Measurements from ENCODE around the gene GRK6. TPM values are rescaled to one million over a fixed set of nuclear protein-coding genes. Genes with fewer than 3 reads are reported as not detected.
A peak's percentile ranks its signal among the peaks of the same experiment; 100 is the strongest.

The GRK6 gene
- total and polyA plus RNA-seq, 9 of the 15 experiments (the other 6 are each of a cell fraction or from before 2014, with no cell fraction given) = 0.63 to 122 (median 44.5) TPM

DNA sequence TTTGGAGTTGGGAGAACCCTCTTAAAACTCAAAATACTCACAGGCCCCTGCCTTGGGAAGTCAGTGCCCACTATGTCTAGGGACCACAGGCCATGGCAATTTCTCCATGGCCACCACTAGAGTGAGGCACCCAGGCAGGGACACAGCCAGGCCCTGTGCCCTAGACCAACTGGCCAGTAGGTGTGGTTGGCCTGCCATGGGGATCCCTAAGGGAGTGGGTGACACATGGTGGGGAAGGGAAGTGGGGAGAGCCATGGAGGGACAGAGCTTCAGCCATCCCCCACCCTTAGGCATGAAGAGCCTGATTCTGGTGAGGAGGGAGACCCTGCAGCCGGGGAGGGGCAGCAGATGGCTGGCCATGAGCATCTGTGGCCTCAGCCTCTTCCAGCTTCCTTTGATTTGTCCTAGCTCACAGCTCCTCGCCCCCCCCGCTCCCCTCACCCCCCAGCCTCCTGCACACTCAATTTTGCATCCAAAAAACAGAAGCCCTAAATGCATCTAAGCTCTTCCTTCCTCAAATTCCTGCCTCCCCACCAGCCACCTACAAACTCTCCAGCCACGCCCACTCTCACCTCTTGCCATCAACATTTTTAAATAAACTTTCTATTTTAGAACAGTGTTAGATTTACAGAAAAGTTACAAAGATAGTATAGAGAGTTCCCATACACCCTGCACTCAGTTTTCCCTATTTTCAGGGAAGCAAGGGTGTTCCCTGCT, 48.5 kb downstream of the GRK6 start:
- Histone ChIP-seq H3K36me3 (ENCODE audit: control insufficient read depth, insufficient read depth, low read length) (peaks cover 20% of the 10 kb centered on the region; the same call in 2 of the 3 replicates), H3K4me1 (replicated peaks in 1 of 2; ENCODE audit: control insufficient read depth in 2 of 2, insufficient read depth in 2 of 2, low read length in 2 of 2) (peaks cover 35 to 67% of the 10 kb centered on the region in 2 experiments), H3K9ac (ENCODE audit: insufficient read depth in 1 of 2, low read depth in 2 of 2, low read length in 2 of 2) (peak overlapping the region in 1 of 2 experiments; percentile 76; a peak in 1 of 4 replicates), H3K9me3 (replicated peaks; ENCODE audit: control insufficient read depth, insufficient read depth, low read depth, low read length) (no peaks in the 10 kb centered on the region), H3K4me3 (no peak overlapping the region), H2AFZ (ENCODE audit: low read depth, low read length) (no peak overlapping the region), H4K20me1 (replicated peaks; ENCODE audit: control insufficient read depth, insufficient read depth, low read length) (no peaks in the 10 kb centered on the region; the same call in 1 of the 2 replicates), H3K4me2 (ENCODE audit: insufficient read depth, low read length) (no peak overlapping the region), H3K27me3 (ENCODE audit: control insufficient read depth in 2 of 2, insufficient read depth in 2 of 2, low read length in 2 of 2) (no peaks in the 10 kb centered on the region), H3K27ac (ENCODE audit: extremely low read depth, low read depth, low read length) (peak overlapping the region; percentile 19; the same call in 1 of the 3 replicates), H3K9me1 (ENCODE audit: control insufficient read depth, insufficient read depth, low read length) (no peaks in the 10 kb centered on the region), H3K79me2 (ENCODE audit: control insufficient read depth, insufficient read depth, low read length) (peaks cover 29% of the 10 kb centered on the region)
- no TSS peak for BruUV-seq (replicated peaks)
- in situ Hi-C loops (cut with MboI) (no loop called here), intact Hi-C loops (cut with micrococcal nuclease) (no loop called here)
- DNase-seq (ENCODE audit: extremely low read depth in 1 of 4, low spot score in 3 of 4) (no peak), FAIRE-seq (no peak), ATAC-seq (no peak)
- CTCF ChIA-PET (ENCODE audit: low intra/inter-chr PET ratio) = interaction anchor here (0.7 kb wide), 1 partner anchor 115 kb away, joined by 3 read pairs; no protein-coding TSS in a partner anchor
- POLR2A ChIA-PET = interaction anchor here (0.6 to 1.7 kb wide), 5 partner anchors 15 to 119 kb away, joined by 3 to 10 read pairs (median 3); no protein-coding TSS in a partner anchor
- TF ChIP-seq HNRNPLL (IDR thresholded peaks at IDR 0.05; ENCODE audit: low read depth, low read length, poor library complexity, severe bottlenecking) (no peak), ZNF740 (CRISPR knock-in tag; IDR thresholded peaks at IDR 0.05) (no peak; the same call in 1 of the 2 replicates), ZNF740 (tag; IDR thresholded peaks at IDR 0.05) (0 out of 4 replicates have a peak, but pooled peaks of 1 of the 2 experiments have one; percentile 3)
- WGBS (ENCODE audit: insufficient coverage, low coverage, missing lambda C conversion rate) = 56% methylated on average over 2 of the region's 4 CpGs

Data from K562 (cell line).